ENCODE data around the gene IRGC.
"Not testable (repeated sequence)": the region's sequence is repeated elsewhere in the genome, so short reads cannot be mapped to it uniquely, and the experiment has no call there.

IRGC gene, protein sequence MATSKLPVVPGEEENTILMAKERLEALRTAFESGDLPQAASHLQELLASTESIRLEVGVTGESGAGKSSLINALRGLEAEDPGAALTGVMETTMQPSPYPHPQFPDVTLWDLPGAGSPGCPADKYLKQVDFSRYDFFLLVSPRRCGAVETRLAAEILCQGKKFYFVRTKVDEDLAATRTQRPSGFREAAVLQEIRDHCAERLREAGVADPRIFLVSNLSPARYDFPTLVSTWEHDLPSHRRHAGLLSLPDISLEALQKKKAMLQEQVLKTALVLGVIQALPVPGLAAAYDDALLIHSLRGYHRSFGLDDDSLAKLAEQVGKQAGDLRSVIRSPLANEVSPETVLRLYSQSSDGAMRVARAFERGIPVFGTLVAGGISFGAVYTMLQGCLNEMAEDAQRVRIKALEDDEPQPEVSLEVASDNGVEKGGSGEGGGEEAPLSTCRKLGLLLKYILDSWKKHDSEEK

DNA sequence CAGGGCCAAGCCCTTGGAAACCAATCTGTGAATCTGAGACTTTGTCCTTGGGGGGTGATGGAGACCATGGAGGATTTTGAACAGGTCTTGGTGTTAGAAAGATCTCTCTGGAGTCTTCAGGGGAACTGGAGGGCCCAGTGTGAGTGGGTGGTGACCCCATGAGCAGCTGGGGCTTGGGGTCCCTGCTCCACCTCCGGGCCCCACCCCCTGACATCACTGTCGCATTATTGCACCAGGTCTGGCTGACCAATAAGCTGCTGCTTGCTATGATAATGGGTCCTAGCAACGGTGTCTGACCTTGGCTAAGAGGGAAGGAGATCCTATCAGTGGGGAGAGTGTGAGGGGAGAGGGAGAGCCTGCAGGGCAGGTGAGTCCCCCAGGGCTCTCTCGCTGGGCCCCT is at the start of gene IRGC:
Gene IRGC, plus strand, starts transcription at position 301 of the 400 bp plus-strand sequence. CDS start 2,483 bp downstream, outside the sequence.
- DNase-seq: no peak
- in situ Hi-C loops (cut with MboI; ENCODE audit: low pct_unique_long_range_greater_than_20kb, low sequenced_read_pairs): no loop called here

DNA sequence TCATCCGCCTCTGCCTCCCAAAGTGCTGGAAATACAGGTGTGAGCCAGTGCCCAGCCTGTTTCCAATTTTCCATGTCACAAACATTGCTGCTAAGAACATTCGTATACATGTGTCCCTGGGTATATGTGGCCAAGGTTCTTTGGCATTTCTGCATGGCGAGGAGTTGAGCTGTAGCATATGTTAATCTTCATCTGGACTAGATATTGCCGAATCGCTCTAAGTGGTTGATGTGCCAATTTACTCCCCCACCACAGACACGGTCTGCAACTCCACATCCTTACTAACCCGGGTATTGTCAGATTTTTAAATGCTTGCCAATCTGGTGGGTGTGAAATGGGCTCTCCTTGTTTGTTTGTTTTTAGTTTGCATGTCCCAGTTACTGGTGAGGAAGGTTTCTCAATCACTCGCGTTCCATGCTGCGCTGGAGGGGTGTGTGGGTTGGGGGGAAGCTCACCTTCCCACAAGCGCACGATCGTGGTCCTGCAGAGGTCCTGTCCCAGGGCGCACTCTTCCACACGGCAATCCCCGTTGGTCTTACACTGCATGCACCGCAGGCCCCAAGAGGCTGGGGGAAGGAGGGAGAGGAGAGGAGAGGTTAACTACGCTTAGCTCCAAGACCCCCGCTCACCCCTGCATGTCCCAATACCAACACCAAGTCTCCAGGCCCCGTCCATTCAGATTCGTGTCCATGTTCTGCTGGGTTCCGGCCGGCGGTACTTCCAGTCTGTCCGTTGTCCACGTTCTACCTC is 48.6 kb upstream of the IRGC start:
- in situ Hi-C loops (cut with MboI; ENCODE audit: low pct_unique_long_range_greater_than_20kb, low sequenced_read_pairs): no loop called here
- DNase-seq: no peak

DNA sequence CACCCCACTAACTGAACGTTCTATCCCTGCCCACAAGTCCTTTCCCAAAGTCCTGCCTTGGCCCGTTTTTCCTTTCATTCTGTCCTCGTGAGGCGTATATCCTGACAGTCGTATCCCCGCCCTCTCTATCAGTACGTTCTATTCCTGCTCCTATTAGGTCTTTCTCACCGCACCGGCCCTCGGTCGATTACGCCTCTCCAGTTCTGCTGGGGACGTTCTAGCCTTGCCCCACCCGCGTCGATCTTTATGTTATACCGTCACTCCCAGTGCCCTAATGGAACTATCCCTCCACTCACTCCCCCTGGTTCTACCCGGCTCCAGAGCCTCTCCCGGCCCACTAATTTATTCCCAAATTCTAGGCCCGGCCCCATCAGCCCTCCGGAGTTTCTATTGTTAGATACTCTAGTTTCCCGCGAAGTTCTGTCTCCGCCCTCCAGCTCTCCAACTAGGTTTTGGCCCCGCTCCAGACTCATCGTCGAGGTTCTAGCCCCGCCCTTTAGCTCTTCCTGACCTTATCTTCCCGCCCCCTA is 47.9 kb upstream of the IRGC start:
- in situ Hi-C loops (cut with MboI; ENCODE audit: low pct_unique_long_range_greater_than_20kb, low sequenced_read_pairs): no loop called here
- DNase-seq: no peak

GRCh38 chr19:43668406-43669109 is 47.3 kb upstream of the IRGC start:
- in situ Hi-C loops (cut with MboI; ENCODE audit: low pct_unique_long_range_greater_than_20kb, low sequenced_read_pairs): no loop called here
- peak; percentile 98 for DNase-seq

DNA sequence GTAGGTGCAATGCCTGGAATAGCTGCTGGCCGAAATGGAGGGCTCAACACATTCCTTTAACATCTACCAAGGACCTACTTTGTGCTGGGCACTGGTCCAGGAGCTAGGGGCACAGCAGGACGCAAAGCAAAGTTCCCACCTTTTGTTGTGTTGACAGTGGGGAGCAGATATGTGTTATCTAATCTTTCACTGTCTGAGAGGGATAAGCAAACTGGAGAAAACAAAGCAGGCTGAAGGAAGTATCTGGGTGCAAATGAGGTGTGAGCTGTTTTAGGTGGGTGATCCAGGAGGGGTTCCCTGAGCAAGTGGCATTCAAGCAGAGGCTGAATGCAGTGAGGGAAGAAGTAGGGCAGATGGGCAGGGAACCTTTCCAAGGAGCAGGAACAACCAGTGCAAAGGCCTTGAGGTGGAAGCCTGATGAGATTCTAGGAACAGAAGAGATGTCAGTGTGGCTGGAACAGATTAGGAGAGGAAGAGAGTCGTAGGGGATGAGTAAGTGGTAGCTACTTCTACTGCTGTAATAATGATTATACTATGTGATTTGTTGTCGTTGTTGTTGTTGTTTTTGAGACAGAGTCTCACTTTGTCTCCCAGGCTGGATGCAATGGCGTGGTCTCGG is 43.7 kb upstream of the IRGC start:
- no peak for DNase-seq
- in situ Hi-C loops (cut with MboI; ENCODE audit: low pct_unique_long_range_greater_than_20kb, low sequenced_read_pairs): no loop called here

DNA sequence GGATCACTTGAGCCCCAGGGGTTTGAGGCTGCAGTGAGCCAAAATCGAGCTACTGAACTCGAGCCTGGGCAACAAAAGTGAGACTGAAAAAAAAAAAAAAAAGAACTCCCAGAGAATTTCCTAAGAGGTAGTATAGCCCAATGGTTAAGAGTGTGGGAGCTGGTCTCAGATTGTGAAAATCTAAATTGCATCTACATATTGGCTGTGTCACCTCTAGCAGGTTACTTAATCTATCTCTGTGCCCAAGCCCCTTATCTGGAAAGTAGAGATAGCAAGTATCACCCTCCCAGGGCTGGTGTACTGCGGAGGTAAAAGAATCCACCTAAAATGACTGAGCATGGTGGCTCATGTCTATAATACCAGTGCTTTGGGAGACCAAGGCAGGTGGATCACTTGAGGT is 42.2 kb upstream of the IRGC start:
- DNase-seq: no peak
- in situ Hi-C loops (cut with MboI; ENCODE audit: low pct_unique_long_range_greater_than_20kb, low sequenced_read_pairs): no loop called here

- no peak for DNase-seq
- in situ Hi-C loops (cut with MboI; ENCODE audit: low pct_unique_long_range_greater_than_20kb, low sequenced_read_pairs): no loop called here
Observed at GRCh38 chr19:43674183-43674582, 41.7 kb upstream of the IRGC start.

- peak; percentile 78 for DNase-seq
- in situ Hi-C loops (cut with MboI; ENCODE audit: low pct_unique_long_range_greater_than_20kb, low sequenced_read_pairs): no loop called here
Observed at GRCh38 chr19:43674596-43674995, 41.3 kb upstream of the IRGC start.

- in situ Hi-C loops (cut with MboI; ENCODE audit: low pct_unique_long_range_greater_than_20kb, low sequenced_read_pairs): no loop called here
- DNase-seq: no peak
Observed at GRCh38 chr19:43675269-43675879, 40.5 kb upstream of the IRGC start.

- in situ Hi-C loops (cut with MboI; ENCODE audit: low pct_unique_long_range_greater_than_20kb, low sequenced_read_pairs): no loop called here
- DNase-seq: no peak
Observed at GRCh38 chr19:43675906-43676305, 40.0 kb upstream of the IRGC start.

DNA sequence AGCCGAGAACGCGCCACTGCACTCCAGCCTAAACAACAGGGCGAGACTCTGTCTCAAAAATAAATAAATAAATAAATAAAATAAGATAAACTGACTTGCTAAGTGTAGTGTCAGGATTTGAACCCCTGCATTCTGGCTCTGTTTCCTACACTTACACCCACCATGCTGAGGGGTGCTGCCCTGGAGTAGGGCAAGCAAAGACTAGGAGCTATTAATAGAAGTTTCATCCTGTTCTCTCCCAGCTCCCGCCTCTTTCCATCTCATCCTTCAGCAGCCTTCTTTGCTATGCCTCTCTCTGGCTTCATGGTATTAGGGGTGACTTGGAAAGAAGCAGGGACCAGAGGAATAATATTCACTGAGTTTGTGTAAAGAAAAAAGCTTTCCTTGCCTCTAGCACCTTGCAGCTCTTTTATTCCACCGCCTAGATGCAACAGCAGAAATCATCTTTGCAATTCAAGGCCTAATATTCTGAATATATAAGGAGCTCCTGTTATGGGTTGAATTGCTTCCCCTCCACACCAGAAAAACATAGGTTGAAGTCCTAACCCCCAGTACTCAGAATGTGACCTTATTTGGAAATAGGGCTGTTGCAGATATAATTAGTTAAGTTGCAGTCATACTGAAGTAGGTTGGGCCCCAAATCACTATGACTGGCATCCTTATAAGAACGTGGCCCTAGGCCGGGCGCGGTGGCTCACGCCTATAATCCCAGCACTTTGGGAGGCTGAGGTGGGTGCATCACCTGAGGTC is 37.2 kb upstream of the IRGC start:
- no peak for DNase-seq
- in situ Hi-C loops (cut with MboI; ENCODE audit: low pct_unique_long_range_greater_than_20kb, low sequenced_read_pairs): no loop called here

DNA sequence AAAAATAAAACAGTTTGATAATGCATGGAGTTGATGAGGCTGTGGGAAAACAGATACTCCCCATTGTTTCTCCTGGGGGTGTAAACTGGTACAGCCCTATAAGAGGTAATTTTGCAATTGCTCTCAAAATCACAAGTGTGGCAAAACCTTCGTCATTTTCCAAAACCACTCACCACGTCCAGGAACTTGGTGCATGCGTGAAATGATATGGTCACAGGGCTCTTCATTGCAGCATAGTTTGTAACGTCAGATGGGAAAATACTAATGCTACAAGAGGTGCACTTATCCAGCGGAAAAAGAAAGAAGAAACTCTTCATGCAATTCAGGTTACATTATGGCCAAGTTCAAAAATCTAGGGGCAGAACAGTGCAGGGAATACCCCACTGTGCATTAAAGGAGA is 34.1 kb upstream of the IRGC start:
- DNase-seq: no peak
- in situ Hi-C loops (cut with MboI; ENCODE audit: low pct_unique_long_range_greater_than_20kb, low sequenced_read_pairs): no loop called here

- DNase-seq; in situ Hi-C loops (cut with MboI; ENCODE audit: low pct_unique_long_range_greater_than_20kb, low sequenced_read_pairs): not testable (repeated sequence)
Observed at GRCh38 chr19:43682269-43682668, 33.6 kb upstream of the IRGC start.

GRCh38 chr19:43682824-43683661 is 32.8 kb upstream of the IRGC start:
- DNase-seq: no peak
- in situ Hi-C loops (cut with MboI; ENCODE audit: low pct_unique_long_range_greater_than_20kb, low sequenced_read_pairs): no loop called here

DNA sequence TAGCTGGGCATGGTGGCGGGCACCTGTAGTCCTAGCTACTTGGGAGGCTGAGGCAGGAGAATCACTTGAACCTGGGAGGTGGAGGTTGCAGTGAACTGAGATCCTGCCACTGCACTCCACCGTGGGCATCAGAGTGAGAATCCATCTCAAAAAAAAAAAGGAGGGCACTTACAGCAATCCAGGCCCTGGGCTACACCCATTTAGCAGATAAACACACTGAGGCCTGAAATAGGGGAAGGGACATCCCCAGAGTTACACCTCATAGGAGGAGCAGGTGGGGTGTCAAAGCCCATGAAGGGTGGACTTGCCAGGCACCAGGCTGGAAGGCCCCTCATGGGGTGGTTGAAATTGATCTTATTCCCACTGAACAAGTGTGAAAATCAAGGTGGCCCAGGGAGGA is 32.0 kb upstream of the IRGC start:
- no peak for DNase-seq
- in situ Hi-C loops (cut with MboI; ENCODE audit: low pct_unique_long_range_greater_than_20kb, low sequenced_read_pairs): no loop called here

DNA sequence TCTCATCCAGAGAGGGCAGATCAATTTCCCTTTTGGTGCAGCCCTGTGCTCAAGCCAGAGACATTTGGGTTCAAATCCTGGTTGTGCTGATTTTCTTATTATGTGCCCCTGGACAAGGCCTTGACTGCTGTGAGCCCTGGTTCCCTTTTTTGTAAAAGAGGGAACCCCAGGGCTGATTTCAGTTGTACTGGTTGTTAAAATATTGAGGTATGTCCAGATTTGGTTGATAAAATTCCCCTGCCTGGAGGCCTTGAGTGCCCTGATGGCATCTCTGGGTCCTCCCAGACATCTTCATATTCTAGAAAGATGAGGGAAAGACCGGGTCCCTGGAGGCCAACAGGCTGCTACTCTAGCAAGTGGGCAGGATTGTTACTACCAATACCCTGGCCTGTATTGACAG is 31.6 kb upstream of the IRGC start:
- in situ Hi-C loops (cut with MboI; ENCODE audit: low pct_unique_long_range_greater_than_20kb, low sequenced_read_pairs): no loop called here
- no peak for DNase-seq

- no peak for DNase-seq
- in situ Hi-C loops (cut with MboI; ENCODE audit: low pct_unique_long_range_greater_than_20kb, low sequenced_read_pairs): no loop called here
Observed at GRCh38 chr19:43687660-43687997, 28.2 kb upstream of the IRGC start.

Measured in KBM-7 (cell line).